A549 (cell line): ENCODE data around the gene FHIP2A.
"Not testable (repeated sequence)": the region's sequence is repeated elsewhere in the genome, so short reads cannot be mapped to it uniquely, and the experiment has no call there.

Experiments
- BHLHE40 ChIP-seq: IDR thresholded peaks from 2 replicates; pipeline ENCODE4 v1.6.1; 2012; ENCODE audit warnings: low read depth, low read length, inconsistent platforms
- EP300 ChIP-seq, 2 experiments: fragments of >200 bp; sonication (Bioruptor Twin); formaldehyde crosslinking; IDR thresholded peaks; 2 replicates in 1 of 2; 3 replicates in 1 of 2; pipeline ENCODE4 v1.6.1; 2016 to 2017
- JUNB ChIP-seq: fragments of >200 bp; sonication (Bioruptor Twin); formaldehyde crosslinking; IDR thresholded peaks from 2 replicates; pipeline ENCODE4 v1.6.1; 2016
- MYC ChIP-seq: IDR thresholded peaks from 2 replicates; pipeline ENCODE4 v1.6.1; 2012; ENCODE audit warnings: mild to moderate bottlenecking, inconsistent platforms, low read length, improper control_type of control experiment, borderline replicate concordance
- TF ChIP-seq, protein P1 (sequence below): IDR thresholded peaks from 2 replicates; pipeline ENCODE4 v1.6.1; 2012

DNA sequence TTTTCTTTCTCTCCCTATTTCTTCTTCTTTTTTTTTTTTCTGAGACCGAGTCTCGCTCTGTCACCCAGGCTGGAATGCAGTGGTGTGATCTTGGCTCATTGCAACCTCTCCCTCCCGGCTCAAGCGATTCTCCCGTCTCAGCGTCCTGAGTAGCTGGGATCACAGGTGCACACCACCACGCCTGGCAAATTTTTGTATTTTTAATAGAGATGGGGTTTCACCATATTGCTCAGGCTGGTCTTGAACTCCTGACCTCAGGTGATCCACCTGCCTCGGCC lies 35.6 kb downstream of the FHIP2A start:
- not testable (repeated sequence) for TF ChIP-seq BHLHE40; MYC; JUNB; EP300 (IDR thresholded peaks at IDR 0.05)
- TF ChIP-seq, protein P1, sequence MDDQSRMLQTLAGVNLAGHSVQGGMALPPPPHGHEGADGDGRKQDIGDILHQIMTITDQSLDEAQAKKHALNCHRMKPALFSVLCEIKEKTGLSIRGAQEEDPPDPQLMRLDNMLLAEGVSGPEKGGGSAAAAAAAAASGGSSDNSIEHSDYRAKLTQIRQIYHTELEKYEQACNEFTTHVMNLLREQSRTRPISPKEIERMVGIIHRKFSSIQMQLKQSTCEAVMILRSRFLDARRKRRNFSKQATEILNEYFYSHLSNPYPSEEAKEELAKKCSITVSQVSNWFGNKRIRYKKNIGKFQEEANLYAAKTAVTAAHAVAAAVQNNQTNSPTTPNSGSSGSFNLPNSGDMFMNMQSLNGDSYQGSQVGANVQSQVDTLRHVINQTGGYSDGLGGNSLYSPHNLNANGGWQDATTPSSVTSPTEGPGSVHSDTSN = not testable (repeated sequence)
